HG02885 (cell line): ENCODE results near the gene HSBP1.

Experiments used
- ATAC-seq: cut with Tn5 transposase; IDR thresholded peaks from one replicate; pipeline ENCODE4 v1.9.1; 2021; ENCODE audit warnings: mild to moderate bottlenecking; ENCODE audit not compliant: unreplicated experiment, poor library complexity

HSBP1 gene

GRCh38 chr16:83835586-83836566, 28.1 kb downstream of the HSBP1 start:
- no peak for ATAC-seq

- ATAC-seq: no peak
These were observed 29.8 kb downstream of the HSBP1 start for GRCh38 chr16:83837566-83837965.

GRCh38 chr16:83838151-83838550, 30.4 kb downstream of the HSBP1 start:
- ATAC-seq: no peak

- ATAC-seq: no peak
These were observed 31.8 kb downstream of the HSBP1 start for GRCh38 chr16:83839561-83839960.

DNA sequence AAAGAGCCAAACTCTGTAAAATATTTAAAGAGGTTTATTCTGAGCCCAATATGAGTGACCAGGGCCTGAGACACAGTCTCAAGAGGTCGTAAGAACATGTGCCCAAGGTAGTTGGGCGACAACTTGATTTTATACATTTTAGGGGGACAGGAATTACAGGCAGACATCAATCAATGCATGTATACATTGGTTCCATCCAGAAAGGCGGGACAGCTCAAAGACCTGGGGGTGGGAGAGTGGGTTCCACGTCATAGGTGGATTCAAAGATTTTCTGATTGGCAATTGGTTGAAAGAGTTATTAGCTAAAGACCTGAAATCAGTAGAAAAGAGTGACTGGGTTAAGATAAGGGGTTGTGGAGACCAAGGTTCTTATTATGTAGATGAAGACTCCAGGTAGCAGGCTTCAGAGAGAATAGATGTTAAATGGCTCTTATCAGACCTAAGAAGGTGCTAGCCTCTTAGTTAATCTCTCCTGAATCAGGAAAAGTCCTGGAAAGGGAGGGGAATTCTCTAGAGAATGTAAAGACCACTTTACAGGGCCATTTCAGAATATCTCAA, 32.4 kb downstream of the HSBP1 start:
- no peak for ATAC-seq

DNA sequence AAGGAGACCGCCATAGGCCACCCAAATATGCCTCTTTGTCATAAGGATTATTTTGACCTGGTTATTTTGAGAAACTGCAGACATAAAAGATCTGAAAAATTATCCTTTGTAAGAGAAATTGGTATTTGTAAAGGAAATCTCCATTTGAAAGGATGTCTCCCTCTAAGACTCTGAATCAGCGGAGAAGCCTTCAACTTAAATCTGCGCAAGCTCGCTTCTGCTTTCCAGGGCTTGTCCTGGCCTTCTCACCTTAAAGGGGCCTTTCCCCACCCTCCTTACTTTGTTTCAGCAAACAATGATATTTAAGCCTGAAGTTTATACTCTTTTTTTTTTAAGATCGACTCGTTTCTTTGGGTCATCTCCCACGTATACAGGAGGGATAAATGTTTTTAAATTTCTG, 34.5 kb downstream of the HSBP1 start:
- no peak for ATAC-seq

DNA sequence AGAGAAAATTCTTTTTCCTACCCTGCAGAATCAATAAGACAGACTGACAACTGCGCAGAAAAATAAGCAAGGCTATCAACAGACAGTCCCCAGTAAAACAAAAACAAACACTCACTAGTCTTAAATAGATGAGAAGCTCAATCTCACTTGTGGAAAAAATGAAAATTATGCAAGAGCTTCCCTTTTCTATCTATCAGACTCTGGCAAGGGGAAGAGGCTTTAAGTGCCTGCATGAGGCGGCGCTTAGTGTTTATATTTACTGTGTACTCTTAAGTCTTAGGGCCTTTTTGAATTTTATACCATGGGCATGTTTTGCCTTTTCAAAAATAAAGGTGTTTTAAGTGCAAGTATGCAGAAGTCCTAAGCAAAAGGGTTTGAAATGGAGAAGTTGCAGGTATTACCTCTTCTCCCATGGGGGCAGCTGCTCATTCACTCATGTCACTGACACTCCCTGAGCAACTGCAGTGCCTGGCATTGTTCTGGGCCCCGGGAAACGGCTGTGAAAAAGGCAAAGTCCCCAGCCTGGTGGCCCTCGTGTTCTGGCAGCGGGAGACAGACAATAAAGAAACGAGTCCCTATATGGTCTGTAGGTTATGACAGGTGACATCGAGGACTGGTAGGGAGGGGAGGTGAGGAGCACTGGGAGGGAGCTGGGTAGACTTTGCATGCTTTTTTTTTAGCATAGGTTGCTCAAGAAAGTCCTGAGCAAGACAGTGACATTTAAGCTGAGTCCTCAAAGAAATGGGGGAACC, 35.2 kb downstream of the HSBP1 start:
- ATAC-seq: no peak

- no peak for ATAC-seq
These were observed 35.9 kb downstream of the HSBP1 start for GRCh38 chr16:83843657-83844056.

DNA sequence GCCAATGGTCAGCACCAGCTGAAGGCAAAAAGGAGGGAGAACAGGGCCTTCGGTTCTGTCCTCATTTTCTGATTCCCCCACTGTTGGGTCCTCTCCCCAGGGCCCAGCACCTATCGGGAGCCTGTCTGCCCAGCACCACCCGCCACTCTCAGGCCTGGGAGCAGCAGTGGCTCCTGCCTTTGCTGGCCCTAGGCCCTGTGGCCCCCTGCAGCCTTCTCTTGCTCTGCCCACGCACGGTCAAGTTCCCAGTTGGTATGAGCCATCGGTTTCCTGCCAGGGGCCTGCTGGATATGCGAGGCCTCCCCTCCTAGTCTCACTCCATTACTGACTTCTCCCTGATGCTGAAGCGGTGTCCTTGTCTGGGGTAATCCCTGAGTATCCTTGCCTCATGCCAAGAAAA, 37.5 kb downstream of the HSBP1 start:
- no peak for ATAC-seq

GRCh38 chr16:83847371-83848225, 39.8 kb downstream of the HSBP1 start:
- ATAC-seq: no peak

DNA sequence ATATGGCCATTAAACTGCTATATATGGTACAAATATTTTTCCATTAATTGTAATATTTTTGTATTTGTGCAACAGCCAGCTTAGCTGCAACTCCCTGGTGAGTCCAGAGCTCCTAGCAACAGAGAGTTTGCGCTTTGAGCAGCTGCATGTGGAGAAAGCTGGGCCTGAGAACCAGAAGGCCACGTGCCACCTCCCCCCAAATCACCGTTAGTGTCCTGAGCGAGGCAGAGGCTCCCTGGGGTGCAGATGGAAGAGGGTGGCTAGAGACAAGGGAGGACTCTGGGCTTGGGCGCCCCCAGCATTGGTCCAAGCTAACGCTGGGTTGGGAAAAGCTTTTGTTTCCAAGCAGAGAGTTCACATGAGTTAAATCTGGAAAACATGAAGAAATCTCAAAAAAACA, 41.6 kb downstream of the HSBP1 start:
- no peak for ATAC-seq

DNA sequence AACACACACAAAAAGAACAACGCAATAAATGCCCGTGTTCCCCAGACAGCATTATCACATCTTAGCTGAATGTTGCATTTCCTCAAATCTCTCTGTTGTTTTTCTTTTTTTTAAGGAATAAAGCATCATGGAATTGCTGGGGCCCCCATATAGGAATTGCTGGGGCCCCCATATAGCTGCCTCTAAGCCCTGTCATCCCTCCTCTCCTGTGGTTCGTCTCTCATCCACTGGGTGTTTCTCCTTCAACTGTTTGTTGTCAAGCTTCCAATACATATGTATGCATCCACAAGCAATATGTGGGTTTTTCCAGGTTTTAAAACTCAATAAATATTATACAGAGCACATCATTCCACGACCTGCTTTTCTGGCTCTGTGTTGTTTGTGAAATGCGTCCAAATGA, 43.2 kb downstream of the HSBP1 start:
- no peak for ATAC-seq

DNA sequence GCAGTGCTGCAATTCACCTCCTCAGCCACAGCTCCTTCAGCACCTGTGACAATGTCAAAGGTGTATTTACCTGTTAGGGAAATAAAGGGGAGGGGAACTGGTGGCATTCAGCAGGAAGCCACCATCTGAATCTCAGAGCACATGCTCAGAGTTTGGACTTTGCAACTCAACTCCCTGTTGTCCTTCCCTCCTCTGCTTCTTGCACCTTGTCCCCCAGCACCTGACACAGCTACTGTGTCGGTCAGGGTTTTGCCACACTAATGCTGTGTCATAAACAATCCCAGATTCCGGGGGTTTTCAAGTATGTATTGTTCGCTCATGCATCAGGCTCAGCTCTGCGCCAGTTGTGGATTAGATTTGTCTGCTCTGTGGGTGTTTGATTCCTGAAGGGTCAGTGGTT, 43.7 kb downstream of the HSBP1 start:
- no peak for ATAC-seq

GRCh38 chr16:83852774-83853173, 45.0 kb downstream of the HSBP1 start:
- no peak for ATAC-seq

DNA sequence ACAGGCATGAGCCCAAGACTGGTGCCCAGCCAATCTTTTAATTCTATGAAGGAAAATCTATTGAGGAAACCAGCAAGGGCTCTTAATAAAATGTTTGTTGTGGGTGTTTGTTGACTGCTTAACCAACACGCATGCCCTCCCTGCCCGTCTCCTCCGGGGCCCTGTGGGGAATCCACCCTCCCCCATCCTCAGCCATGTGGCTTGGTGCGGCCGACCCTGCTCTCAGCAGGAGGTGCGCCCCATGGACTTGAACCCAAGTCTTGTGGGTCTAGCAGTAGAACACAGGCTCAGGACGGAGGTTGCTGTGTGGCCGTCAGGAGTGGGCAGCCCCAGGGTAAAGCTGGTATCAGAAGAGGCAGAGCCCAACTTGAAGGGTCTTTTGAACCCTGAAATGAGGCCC, 46.1 kb downstream of the HSBP1 start:
- no peak for ATAC-seq

DNA sequence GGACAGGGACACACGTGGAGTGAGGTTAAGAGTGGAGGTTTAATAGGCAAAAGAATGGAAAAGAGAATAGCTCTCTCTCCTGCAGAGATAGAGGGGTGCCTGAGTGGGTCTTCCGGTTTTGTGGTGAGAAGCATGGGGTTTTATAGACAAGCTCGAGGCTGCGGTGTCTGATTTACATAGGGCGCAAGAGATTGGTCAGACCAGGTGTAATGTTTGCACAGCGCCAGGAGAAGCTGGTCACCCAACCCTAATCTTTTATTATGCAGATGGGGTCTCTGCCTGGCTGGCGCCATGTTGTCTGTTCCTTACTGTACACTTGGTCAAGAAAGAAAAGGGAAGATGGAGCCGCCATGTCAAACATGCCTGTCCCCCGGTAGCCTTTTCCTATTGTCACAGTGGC, 46.6 kb downstream of the HSBP1 start:
- no peak for ATAC-seq

DNA sequence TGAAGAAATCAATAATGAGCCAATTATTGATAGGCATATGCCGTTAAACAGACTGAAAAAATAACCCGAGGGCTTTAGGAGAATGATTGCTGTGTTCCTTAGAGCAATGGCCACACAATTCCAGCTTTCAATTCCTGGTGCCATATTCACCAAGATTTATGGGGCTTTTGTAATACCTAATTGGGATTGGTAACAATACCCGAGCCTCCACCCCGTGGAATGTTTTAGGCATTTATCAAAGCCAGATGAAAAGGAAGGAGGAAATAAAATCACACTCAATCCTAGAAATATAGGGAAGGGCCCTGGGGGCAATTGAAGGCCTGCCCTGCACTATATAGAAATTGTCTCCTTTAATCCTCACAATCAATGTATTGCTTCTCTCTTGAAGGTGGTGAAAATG, 49.0 kb downstream of the HSBP1 start:
- ATAC-seq: no peak

DNA sequence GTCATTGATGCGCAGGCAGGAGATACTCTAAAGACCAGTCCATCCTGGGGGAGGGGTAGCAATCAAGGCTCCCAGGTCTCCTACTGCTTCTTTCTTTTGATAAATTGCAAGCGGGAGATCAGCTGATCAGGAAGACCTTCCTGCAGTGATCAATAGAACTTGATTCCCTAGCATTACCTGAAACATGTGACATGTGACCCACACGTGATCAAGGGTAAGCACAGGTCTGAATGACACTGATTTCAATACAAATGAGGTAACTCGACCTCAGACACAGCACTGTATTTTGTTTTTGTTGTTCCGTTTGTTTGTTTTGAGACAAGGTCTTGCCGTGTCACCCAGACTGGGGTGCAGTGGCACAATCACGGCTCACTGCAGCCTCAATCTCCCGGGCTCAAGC, 51.5 kb downstream of the HSBP1 start:
- ATAC-seq: no peak

DNA sequence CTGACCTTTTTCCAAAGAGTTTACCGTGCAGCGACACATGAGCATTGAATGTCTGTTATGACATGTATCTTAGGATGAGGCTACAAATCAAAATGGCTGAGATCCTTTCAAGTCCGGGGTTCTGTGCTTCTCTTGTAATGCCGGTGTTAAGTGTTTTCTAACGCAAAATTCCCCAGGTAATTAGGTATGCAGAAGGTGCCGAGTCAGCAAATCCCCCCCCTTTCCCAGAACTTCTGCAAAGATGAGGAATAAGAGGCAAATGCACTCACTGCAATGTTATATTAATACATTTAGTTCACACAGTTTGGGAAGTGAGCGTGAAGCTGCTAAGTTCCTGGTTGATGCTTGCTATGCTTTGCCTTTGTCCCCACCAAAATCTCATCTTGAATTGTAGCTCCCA, 54.9 kb downstream of the HSBP1 start:
- ATAC-seq: no peak

DNA sequence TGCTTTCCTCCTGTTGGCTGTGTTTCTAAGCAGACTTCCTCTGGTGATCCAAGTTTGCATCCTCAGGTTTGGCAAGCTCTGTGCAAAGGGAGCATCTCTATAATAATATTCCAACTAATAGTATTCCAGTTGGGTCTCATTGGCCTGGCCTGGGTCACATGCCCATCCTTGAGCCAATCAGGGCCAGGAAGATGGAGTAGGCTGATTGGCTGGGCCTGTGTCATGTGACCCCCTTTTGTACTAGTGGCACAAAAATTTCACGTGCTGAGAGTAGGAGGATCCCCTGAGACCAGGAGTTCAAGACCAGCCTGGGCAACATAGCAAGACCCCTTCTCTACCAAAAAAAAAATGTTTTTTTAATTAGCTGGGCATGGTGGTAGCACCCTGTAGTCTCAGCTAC, 55.9 kb downstream of the HSBP1 start:
- no peak for ATAC-seq
